ENCODE results near the gene SCGB3A1.

DNA sequence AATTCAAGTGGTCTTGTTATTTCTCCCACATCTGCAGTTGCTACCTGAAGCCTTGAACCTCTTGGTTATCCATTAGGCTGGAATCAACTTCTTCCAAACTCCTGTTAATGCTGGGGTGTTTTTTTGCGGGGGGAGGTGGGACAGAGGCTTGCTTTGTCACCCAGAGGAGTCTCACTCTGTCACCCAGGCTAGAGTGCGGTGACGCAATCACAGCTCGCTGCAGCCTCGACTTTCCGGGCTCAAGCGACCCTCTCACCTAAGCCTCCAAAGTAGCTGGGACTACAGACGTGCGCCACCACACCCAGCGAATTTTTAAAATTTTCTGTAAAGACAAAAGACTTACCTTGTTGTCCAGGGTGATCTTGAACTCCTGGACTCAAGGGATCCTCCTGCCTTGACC lies 4.4 kb downstream of the SCGB3A1 start:
- TF ChIP-seq, protein P1, sequence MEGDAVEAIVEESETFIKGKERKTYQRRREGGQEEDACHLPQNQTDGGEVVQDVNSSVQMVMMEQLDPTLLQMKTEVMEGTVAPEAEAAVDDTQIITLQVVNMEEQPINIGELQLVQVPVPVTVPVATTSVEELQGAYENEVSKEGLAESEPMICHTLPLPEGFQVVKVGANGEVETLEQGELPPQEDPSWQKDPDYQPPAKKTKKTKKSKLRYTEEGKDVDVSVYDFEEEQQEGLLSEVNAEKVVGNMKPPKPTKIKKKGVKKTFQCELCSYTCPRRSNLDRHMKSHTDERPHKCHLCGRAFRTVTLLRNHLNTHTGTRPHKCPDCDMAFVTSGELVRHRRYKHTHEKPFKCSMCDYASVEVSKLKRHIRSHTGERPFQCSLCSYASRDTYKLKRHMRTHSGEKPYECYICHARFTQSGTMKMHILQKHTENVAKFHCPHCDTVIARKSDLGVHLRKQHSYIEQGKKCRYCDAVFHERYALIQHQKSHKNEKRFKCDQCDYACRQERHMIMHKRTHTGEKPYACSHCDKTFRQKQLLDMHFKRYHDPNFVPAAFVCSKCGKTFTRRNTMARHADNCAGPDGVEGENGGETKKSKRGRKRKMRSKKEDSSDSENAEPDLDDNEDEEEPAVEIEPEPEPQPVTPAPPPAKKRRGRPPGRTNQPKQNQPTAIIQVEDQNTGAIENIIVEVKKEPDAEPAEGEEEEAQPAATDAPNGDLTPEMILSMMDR (conservative IDR thresholded peaks at IDR 0.05), result no peak
- TF ChIP-seq ZFX (IDR thresholded peaks at IDR 0.05), result no peak

Measured in C4-2B (cell line).